ENCODE data around the gene PTPDC1. TPM values are rescaled to one million over a fixed set of nuclear protein-coding genes. Genes with fewer than 3 reads are reported as not detected.

Gene PTPDC1
- total RNA-seq, 1 donor from 2014 or later = 5.5 TPM

DNA sequence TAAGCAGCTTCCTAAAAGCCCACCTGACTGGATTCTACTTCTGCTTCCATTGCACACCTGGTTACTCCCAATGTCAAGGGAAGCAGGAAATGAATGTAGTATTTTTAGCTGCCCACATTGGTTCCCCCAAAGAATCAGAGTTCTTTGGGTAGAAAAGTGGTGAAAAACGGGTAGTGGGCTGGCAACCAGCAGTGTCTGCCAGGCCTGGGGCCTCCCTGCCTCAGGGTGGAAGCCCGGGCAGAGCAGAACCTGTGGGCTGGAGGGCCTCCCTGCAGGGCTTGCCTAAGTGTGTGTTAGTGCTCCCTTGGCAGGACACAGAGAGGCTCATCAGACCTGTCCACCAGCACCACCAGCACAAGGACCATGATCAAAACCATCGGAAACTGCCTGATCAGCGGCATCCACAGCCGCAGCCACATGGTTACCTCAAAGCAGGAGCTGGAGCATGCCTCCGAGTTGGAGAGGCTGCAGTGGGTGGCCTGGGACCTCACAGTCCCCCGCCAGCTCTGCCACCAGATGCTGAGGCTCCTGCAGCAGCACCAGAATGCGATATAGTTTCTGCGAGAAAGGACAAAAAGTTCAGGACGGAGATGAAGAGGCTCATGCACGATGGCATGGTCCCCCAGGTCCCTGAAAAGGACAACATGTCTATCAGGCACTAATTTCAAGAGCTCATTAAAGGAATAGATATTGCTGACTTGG is 72.2 kb downstream of the PTPDC1 start:
- peaks cover 8% of the 10 kb centered on the region for H3K9me3 Mint-ChIP-seq
- DNase-seq (ENCODE audit: low spot score) = no peak
- H3K4me3 Mint-ChIP-seq = no peak overlapping the region
- H3K4me1 Mint-ChIP-seq (ENCODE audit: low read depth) = peaks cover 12% of the 10 kb centered on the region
- intact Hi-C loops (cut with micrococcal nuclease) = no loop called here
- no peaks in the 10 kb centered on the region for H3K36me3 Mint-ChIP-seq (ENCODE audit: low read depth)
- no peak overlapping the region for H3K27ac Mint-ChIP-seq
- no peaks in the 10 kb centered on the region for H3K27me3 Mint-ChIP-seq (ENCODE audit: insufficient read depth)

DNA sequence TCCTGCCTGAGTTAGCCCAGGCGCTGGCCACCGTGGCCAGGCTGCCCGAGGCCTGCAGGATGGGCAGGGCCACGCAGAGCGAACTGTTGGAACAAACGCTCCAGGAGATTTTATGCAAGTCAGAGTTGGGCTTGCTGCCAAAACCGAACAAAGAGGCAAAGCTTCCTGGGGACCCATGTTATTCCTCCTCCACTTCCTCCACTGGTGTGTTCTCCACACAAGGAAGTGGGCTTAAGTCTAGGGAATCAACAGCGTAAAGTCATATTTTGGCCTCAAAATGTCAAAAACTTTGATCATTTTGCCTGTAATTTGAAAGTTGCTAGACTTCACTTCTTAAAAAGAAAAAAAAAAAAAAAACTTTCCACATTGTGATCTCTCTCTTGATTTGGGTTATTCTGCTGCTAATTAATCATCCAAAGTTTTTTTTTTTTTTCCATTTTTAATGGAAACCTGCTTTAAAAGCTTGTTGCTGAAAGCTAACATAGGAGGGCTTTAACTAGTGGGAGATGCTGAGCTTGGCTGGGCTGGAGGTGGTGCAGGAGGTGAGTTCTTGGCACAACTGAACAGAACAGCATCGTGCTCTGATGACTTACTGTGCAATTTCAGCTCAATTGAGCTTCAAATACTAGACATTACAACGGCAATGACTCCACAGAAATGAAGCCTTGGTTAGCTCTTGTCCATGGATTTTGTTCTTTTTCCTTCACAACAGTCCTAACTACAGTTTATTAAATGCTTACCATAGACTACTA is 73.0 kb downstream of the PTPDC1 start:
- Mint-ChIP-seq H3K4me1 (ENCODE audit: low read depth) (peaks cover 12% of the 10 kb centered on the region), H3K4me3 (no peak overlapping the region), H3K27ac (no peak overlapping the region), H3K9me3 (peaks cover 8% of the 10 kb centered on the region), H3K36me3 (ENCODE audit: low read depth) (no peaks in the 10 kb centered on the region), H3K27me3 (ENCODE audit: insufficient read depth) (no peaks in the 10 kb centered on the region)
- DNase-seq (ENCODE audit: low spot score) = no peak
- intact Hi-C loops (cut with micrococcal nuclease) = no loop called here

Other genes starting within 250 kb of the PTPDC1 start
- 0.15 and 0.21 TPM in 2 replicates for gene BARX1, start 129.1 kb upstream of the PTPDC1 start, total RNA-seq
- gene ZNF169, start 174.8 kb downstream of the PTPDC1 start, total RNA-seq = 9.3 and 9.9 TPM in 2 replicates
- not detected in 2 replicates for gene NUTM2F, start 244.2 kb downstream of the PTPDC1 start, total RNA-seq

Measured in activated T-helper 1 cell treated with anti-CD3 and anti-CD28 coated beads, Interleukin-12 subunit alpha, Interleukin-12 subunit beta, Interleukin-2, Interleukin-4 antibody, amounts not matched to agents 30 ng/mL and 10 ng/mL and 1 ng/mL, durations not matched to agents 14 hours and 24 hours and 36 hours (primary cell).